DMS153 (cell line): ENCODE results near the gene PKDREJ.
"Not testable (repeated sequence)": the region's sequence is repeated elsewhere in the genome, so short reads cannot be mapped to it uniquely, and the experiment has no call there.

Experiments
- DNase-seq: peaks from one replicate; lab custom pipeline; 2025; lab: John Stamatoyannopoulos, UW

Gene PKDREJ

GRCh38 chr22:46267431-46268279 is 4.5 kb upstream of the PKDREJ start, which contains the start of gene TTC38:
TSS of gene TTC38 (plus strand) at chr22:46268008. CDS start at chr22:46268040, 32 bp downstream.
- peak; percentile 27 for DNase-seq

GRCh38 chr22:46265627-46266026 is 2.5 kb upstream of the PKDREJ start:
- DNase-seq, result not testable (repeated sequence)

- DNase-seq, result not testable (repeated sequence)
Observed at GRCh38 chr22:46264520-46264919, 1.4 kb upstream of the PKDREJ start.

DNA sequence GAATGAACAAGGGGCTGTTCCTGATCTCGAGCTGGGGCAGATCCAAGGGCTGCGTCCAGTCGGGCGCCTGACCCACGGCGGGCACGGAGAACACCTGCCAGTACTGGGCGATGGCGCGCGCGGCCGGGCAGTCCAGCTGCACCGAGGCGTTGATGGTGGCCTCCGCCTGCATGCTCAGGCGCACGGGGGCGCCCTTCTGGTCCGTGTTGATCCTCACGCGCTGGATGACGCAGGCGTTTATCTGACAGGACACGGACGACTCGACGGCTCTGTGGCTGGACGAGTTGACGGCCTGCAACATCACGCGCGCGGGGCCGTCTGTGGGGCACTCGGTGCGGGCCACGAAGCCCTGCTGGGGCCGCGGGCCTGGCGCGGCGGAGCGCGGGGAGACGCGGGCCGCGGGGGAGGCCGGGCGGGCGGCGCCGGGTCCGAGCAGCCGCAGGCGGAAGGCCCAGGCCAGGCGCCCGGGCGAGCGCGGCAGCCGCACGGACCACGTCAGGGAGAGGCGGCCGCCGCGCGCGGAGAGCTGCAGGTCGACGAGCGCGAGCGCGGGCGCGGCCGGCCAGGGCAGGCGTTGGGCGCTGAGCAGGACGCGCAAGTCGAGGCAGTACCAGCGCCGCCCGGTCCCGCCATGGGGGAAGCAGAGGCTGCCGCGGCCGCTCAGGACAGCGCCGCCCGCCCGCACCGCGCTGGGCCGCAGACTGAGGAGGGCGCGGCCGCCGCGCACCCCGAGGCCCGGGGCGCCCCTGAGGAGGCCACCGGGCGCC is 511 bp downstream of the PKDREJ start:
- no peak for DNase-seq

DNA sequence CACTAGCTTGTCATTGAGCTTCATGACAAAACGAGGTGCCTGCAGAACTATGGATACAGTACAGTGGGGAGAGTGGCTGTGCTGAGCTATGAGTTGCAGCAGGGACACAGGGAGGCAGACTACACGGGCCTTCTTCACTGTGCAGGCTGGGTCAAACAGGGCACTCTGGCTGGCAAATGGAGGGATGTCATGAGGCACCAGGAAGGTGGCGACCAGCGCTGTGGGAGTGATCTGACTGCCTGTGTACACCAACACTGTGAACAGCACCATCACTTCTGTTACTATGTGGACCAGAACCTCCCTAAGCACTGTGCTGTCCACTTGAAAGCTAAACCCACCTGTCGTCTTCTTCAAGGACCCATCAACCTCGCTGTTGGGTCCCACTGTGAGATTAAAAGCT is 3.1 kb downstream of the PKDREJ start:
- no peak for DNase-seq

GRCh38 chr22:46259374-46259773 is 3.8 kb downstream of the PKDREJ start:
- no peak for DNase-seq

- no peak for DNase-seq
Observed at GRCh38 chr22:46256358-46256958, 6.7 kb downstream of the PKDREJ start.

DNA sequence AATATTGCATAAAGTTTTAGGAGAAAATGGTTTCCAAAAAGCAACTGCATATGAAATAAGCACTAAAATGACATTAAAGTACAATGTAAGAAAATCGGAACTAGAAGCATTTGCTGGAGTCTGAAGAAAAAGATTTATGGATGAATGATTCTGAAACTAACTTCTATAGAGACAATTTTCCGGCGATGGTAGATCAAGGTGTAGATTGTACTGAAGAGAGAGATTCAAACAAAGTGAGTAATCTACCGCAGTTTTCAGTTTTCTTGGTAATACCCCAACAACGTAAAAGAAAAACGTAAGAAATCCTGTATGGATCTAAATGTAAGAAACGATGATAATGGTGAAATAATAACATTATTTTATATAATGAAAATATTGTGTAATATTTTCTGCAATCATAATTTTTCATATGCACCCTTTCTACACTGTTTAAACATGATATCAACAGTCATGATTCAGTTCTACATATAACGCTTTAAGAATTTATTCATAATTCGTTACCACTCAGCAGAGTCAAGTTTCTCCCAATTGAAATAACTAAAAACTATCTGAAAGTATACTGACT is 11.2 kb downstream of the PKDREJ start:
- DNase-seq, result no peak

GRCh38 chr22:46251266-46251665 is 11.9 kb downstream of the PKDREJ start:
- DNase-seq, result no peak

GRCh38 chr22:46250783-46251125 is 12.4 kb downstream of the PKDREJ start:
- DNase-seq, result no peak

GRCh38 chr22:46250035-46250782 is 12.9 kb downstream of the PKDREJ start, which contains the start of gene CDPF1:
TSS of gene CDPF1 (minus strand) at chr22:46250293. CDS start at chr22:46248284, 2,009 bp downstream.
- peak; percentile 89 for DNase-seq

GRCh38 chr22:46247443-46247975 is 15.6 kb downstream of the PKDREJ start:
- DNase-seq, result no peak

GRCh38 chr22:46246178-46246577 is 17.0 kb downstream of the PKDREJ start:
- no peak for DNase-seq

DNA sequence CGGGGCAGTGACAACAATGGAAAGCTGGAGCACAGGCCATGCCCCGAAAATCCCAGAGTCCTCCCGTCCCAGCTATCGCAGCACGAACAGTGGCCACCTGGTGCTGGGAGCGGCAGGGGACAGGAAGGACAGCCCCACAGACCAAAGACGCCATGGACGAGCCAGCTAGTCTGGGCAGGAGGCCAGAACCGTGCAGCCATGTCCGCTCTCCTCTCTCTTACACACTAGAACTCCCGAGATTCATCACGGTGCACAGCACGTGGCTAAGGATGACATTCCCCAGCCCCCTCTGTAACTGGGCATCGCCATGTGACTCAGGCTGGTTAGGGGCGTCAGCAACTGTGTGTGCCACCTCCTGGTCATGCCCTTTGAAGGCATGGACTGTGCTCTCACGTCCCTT is 17.6 kb downstream of the PKDREJ start:
- DNase-seq, result peak; percentile 56

- DNase-seq, result no peak
Observed at GRCh38 chr22:46244771-46245170, 18.4 kb downstream of the PKDREJ start.

GRCh38 chr22:46242076-46242475 is 21.1 kb downstream of the PKDREJ start:
- DNase-seq, result no peak

GRCh38 chr22:46241396-46242007 is 21.6 kb downstream of the PKDREJ start:
- DNase-seq, result no peak

DNA sequence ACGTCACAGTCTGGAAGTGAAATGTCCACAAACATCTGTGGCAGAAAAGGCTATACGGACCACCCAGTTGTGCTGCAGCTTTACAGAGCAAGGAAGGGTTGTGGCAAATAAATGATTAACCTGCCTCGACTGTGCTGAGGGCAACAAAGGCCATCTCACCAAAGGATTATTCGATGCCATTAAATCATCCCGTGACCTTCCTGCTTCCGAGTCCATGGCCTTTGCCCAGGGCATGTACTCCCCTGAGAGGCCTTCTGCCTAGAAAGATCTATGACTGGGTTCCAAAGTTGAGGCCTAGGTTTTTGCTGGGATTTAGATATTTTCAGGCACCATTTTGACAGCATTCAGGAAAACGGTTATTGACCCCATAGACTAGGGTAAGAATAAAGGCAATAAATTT is 22.2 kb downstream of the PKDREJ start:
- no peak for DNase-seq

DNA sequence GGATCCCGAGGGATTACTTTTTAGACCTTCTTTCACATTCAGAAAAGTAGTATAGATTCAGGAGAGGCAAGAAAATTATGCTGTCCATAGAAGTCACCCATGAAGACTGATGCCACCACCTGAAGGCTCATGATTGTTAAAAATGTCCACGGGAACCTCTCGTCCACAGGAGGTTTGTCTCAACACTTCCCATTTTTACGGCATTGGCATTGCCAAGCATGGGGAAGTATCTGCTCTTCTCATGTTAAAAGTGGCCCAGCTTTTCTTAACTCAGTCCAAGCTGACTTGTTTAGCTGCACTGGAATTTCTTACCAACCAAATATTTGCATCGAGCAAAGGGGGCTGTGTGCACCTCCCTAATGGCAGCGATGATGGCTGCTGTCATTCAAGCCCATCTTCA is 22.6 kb downstream of the PKDREJ start:
- no peak for DNase-seq

GRCh38 chr22:46240073-46240472 is 23.1 kb downstream of the PKDREJ start:
- no peak for DNase-seq
